Tibial artery (tissue), 4 donors: ENCODE results near the gene CAND2.
A peak's percentile ranks its signal among the peaks of the same experiment; 100 is the strongest.

Source experiments
- DNase-seq, 2 donors: peaks; one replicate each; pipeline ENCODE4 v3.0.0-alpha.2; 2019
- H3K27ac ChIP-seq, 2 donors: fragments of 200-600 bp; sonication (generic) in 1 of 2; 1 replicate in 1 of 2; 2 replicates in 1 of 2; pipeline ENCODE4 v1.5.1; 2018 to 2019; ENCODE audit warnings: mild to moderate bottlenecking in 1 of 2
- H3K27me3 ChIP-seq, 2 donors: fragments of 200-600 bp; sonication (generic) in 1 of 2; one replicate each; pipeline versions ENCODE4 v1.5.1 to v1.6.0; 2016 to 2019
- H3K36me3 ChIP-seq, 3 donors: fragments of 200-600 bp; sonication (generic) in 2 of 3; one replicate each; pipeline ENCODE4 v1.5.1; 2016 to 2019; ENCODE audit warnings: mild to moderate bottlenecking in 2 of 3
- H3K4me1 ChIP-seq, 4 donors: fragments of 200-600 bp; sonication (generic) in 2 of 4; 1 replicate in 3 of 4; 2 replicates in 1 of 4; pipeline ENCODE4 v1.5.1; 2016 to 2019
- H3K4me3 ChIP-seq, 2 donors: fragments of 200-600 bp; sonication (generic) in 1 of 2; 1 replicate in 1 of 2; 2 replicates in 1 of 2; pipeline ENCODE4 v1.5.1; 2018 to 2019; ENCODE audit warnings: mild to moderate bottlenecking in 2 of 2
- H3K9me3 ChIP-seq, 3 donors: fragments of 200-600 bp; sonication (generic) in 1 of 3; one replicate each; pipeline ENCODE4 v1.5.1; 2016 to 2019
- CTCF ChIP-seq, 2 experiments: fragments of 200-600 bp in 1 of 2; fragments of 450-650 bp in 1 of 2; IDR thresholded peaks; one replicate each; pipeline ENCODE4 v1.5.1; 2017 to 2019; ENCODE audit warnings: antibody characterized with exemption in 2 of 2, mild to moderate bottlenecking in 1 of 2, moderate library complexity in 1 of 2
- intact Hi-C: fragments of 100-400 bp; cut with DNase I; formaldehyde crosslinking; loops from one replicate; pipeline ENCODE4 v1.15.0; 2023; ENCODE audit warnings: low total_unique reads

Gene CAND2

DNA sequence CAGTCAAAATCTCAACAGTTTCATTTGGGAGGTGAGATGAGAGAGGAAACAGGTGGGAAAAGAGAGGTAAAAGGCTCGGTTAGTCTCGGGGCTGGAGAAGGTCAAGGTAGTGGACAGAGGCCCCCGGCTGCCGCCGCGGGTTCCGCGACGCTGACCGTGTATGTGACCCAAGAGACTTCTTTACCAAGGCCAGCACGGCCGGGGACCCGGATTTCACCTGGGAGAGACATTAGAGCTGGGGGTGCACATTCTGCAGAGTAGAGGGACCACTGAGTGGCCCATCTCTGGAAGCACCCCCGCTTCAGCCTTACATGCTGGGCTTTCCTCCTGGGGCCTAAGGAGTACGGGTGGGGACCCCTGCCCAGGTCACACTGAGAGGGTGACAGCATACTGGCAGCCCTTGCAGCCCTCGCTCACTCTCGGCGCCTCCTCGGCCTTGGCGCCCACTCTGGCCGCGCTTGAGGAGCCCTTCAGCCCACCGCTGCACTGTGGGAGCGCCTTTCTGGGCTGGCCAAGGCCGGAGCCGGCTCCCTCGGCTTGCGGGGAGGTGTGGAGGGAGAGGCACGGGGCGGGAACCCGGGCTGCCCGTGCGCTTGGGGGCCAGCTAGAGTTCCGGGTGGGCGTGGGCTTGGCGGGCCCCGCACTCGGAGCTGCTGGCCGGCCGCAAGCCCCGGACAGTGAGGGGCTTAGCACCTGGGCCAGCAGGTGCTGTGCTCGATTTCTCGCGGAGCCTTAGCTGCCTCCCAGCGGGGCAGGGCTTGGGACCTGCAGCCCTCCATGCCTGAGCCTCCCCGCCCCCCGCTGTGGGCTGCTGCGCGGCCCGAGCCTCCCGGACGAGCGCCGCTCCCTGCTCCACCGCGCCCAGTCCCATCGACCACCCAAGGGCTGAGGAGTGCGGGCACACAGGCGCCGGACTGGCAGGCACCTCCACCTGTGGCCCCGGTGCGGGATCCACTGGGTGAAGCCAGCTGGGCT lies 86.1 kb downstream of the CAND2 start:
- H3K4me3 ChIP-seq: no peak overlapping the region
- DNase-seq: no peak
- no peak overlapping the region for H3K27ac ChIP-seq
- H3K4me1 ChIP-seq: peaks cover 0 to 12% (median 8%) of the 10 kb centered on the region in 4 donors
- no peaks in the 10 kb centered on the region for H3K9me3 ChIP-seq
- TF ChIP-seq CTCF (IDR thresholded peaks at IDR 0.05): no peak
- H3K36me3 ChIP-seq: no peaks in the 10 kb centered on the region
- no peaks in the 10 kb centered on the region for H3K27me3 ChIP-seq
- intact Hi-C loops: no loop called here

- DNase-seq: peak; percentile 53 to 93
- no peak for TF ChIP-seq CTCF (IDR thresholded peaks at IDR 0.05)
- intact Hi-C loops: no loop called here
- Histone ChIP-seq H3K9me3 (no peaks in the 10 kb centered on the region), H3K36me3 (no peaks in the 10 kb centered on the region), H3K4me3 (peak overlapping the region in 1 of 2 donors; percentile 22), H3K27me3 (no peaks in the 10 kb centered on the region), H3K4me1 (peaks cover 0 to 12% (median 8%) of the 10 kb centered on the region in 4 donors), H3K27ac (peak overlapping the region; percentile 72 to 73)
These were observed 87.8 kb downstream of the CAND2 start for GRCh38 chr3:12884186-12884680.
